Central memory CD8-positive, alpha-beta T cell (primary cell): ENCODE results near the gene MAP4K3.
"Not testable (repeated sequence)": the region's sequence is repeated elsewhere in the genome, so short reads cannot be mapped to it uniquely, and the experiment has no call there.

Experiments used
- ATAC-seq: fragments of 150-1000 bp; cut with Tn5 transposase; replicated peaks from 2 replicates; pipeline ENCODE4 v1.10.0; 2022; ENCODE audit warnings: mild to moderate bottlenecking, moderate FRiP score, moderate number of reproducible peaks; ENCODE audit not compliant: poor library complexity, severe bottlenecking; ENCODE audit errors: extremely low read depth
- DNase-seq, 2 donors: peaks; one replicate each; pipeline ENCODE4 v3.0.0; 2021; ENCODE audit warnings: low spot score in 2 of 2
- H3K27ac Mint-ChIP-seq: one replicate; pipeline ENCODE4 v1.8.0; 2022; ENCODE audit warnings: low read depth, mild to moderate bottlenecking, moderate library complexity, mixed read lengths
- H3K27me3 Mint-ChIP-seq: one replicate; pipeline ENCODE4 v1.8.0; 2022; ENCODE audit warnings: mixed read lengths
- H3K36me3 Mint-ChIP-seq: one replicate; pipeline ENCODE4 v1.8.0; 2022; ENCODE audit warnings: mild to moderate bottlenecking, moderate library complexity, mixed read lengths; ENCODE audit not compliant: insufficient read depth
- H3K4me1 Mint-ChIP-seq: one replicate; pipeline ENCODE4 v1.8.0; 2022; ENCODE audit warnings: mixed read lengths
- H3K4me3 Mint-ChIP-seq: one replicate; pipeline ENCODE4 v1.8.0; 2022; ENCODE audit warnings: mild to moderate bottlenecking, moderate library complexity, mixed read lengths
- H3K9me3 Mint-ChIP-seq: one replicate; pipeline ENCODE4 v1.8.0; 2022; ENCODE audit warnings: mixed read lengths

MAP4K3 gene

GRCh38 chr2:39326644-39327043 lies 110.4 kb downstream of the MAP4K3 start:
- no peak overlapping the region for H3K4me3 Mint-ChIP-seq
- no peaks in the 10 kb centered on the region for H3K27me3 Mint-ChIP-seq
- H3K27ac Mint-ChIP-seq: peak overlapping the region; percentile 70
- H3K36me3 Mint-ChIP-seq: peaks cover 7% of the 10 kb centered on the region
- no peaks in the 10 kb centered on the region for H3K9me3 Mint-ChIP-seq
- ATAC-seq (no peak), DNase-seq (no peak)
- no peaks in the 10 kb centered on the region for H3K4me1 Mint-ChIP-seq

- ATAC-seq (no peak), DNase-seq (no peak)
- no peak overlapping the region for H3K4me3 Mint-ChIP-seq
- peaks cover 7% of the 10 kb centered on the region for H3K36me3 Mint-ChIP-seq
- no peaks in the 10 kb centered on the region for H3K4me1 Mint-ChIP-seq
- H3K27ac Mint-ChIP-seq: no peak overlapping the region
- H3K9me3 Mint-ChIP-seq: no peaks in the 10 kb centered on the region
- no peaks in the 10 kb centered on the region for H3K27me3 Mint-ChIP-seq
Observed at GRCh38 chr2:39325966-39326365, 111.1 kb downstream of the MAP4K3 start.

DNA sequence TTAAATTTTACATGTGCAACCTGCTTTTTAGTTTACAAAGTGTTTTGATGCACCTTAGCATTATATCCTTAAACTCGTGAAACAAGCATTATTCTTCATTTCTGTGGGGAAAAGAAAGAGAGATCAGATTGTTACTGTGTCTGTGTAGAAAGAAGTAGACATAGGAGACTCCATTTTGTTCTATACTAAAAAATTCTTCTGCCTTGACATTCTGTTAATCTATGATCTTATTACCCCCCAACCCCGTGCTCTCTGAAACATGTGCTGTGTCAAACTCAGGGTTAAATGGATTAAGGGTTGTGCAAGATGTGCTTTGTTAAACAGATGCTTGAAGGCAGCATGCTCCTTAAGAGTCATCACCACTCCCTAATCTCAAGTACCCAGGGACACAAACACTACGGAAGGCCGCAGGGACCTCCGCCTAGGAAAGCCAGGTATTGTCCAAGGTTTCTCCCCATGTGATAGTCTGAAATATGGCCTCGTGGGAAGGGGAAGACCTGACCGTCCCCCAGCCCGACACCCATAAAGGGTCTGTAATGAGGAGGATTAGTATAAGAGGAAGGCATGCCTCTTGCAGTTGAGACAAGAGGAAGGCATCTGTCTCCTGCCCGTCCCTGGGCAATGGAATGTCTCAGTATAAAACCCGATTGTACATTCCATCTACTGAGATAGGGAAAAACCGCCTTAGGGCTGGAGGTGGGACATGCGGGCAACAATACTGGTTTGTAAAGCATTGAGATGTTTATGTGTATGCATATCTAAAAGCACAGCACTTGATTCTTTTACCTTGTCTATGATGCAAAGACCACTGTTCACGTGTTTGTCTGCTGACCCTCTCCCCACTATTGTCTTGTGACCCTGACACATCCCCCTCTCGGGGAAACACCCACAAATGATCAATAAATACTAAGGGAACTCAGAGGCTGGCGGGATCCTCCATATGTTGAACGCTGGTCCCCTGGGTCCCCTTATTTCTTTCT lies 115.7 kb downstream of the MAP4K3 start:
- not testable (repeated sequence) for DNase-seq, ATAC-seq, H3K27me3 Mint-ChIP-seq

DNA sequence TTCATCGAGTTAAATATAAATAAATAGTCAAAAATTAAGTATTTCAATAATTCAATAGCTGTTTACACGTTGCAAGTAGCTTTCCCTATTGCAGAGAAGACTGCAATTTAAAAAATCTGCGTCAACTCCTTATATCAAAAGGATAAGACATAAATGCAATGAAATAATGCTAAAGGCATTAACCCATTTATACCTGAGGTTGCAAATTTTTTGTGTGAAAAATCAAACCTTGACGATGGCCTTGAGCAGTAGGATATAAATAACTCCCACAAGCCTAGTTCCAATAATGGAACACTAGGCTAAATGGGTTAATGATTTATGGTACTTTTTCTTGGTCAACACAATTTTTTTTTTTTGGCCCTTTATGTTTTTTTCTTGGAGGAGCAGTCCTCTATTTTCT lies 116.9 kb downstream of the MAP4K3 start:
- Mint-ChIP-seq H3K4me1 (no peaks in the 10 kb centered on the region), H3K27me3 (no peaks in the 10 kb centered on the region), H3K9me3 (no peaks in the 10 kb centered on the region), H3K27ac (no peak overlapping the region), H3K36me3 (peaks cover 1% of the 10 kb centered on the region), H3K4me3 (no peak overlapping the region)
- ATAC-seq (no peak), DNase-seq (no peak)

More for the DNA sequence above, 115.7 kb downstream of the MAP4K3 start:
- H3K9me3 Mint-ChIP-seq, H3K27ac Mint-ChIP-seq, H3K36me3 Mint-ChIP-seq, H3K4me1 Mint-ChIP-seq, H3K4me3 Mint-ChIP-seq: not testable (repeated sequence)

DNA sequence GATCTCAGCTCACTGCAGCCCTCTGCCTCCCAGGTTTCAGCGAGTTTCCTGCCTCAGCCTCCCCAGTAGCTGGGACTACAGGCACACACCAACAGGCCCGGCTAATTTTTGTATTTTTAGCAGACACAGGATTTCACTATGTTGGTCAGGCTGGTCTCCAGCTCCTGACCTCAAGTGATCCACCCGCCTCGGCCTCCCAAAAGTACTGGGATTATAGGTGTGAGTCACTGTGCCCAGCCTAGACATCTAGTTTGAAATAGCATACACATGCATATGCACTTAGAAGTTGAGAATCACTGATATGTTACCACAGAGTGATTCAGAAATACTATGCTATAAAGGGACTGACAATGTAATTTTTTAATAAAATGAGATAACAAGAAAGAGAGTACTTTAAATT lies 123.5 kb downstream of the MAP4K3 start:
- H3K27me3 Mint-ChIP-seq: no peaks in the 10 kb centered on the region
- H3K9me3 Mint-ChIP-seq: no peaks in the 10 kb centered on the region
- H3K4me3 Mint-ChIP-seq: no peak overlapping the region
- no peak for DNase-seq
- peaks cover 4% of the 10 kb centered on the region for H3K36me3 Mint-ChIP-seq
- H3K4me1 Mint-ChIP-seq: no peaks in the 10 kb centered on the region
- H3K27ac Mint-ChIP-seq: no peak overlapping the region
- no peak for ATAC-seq

DNA sequence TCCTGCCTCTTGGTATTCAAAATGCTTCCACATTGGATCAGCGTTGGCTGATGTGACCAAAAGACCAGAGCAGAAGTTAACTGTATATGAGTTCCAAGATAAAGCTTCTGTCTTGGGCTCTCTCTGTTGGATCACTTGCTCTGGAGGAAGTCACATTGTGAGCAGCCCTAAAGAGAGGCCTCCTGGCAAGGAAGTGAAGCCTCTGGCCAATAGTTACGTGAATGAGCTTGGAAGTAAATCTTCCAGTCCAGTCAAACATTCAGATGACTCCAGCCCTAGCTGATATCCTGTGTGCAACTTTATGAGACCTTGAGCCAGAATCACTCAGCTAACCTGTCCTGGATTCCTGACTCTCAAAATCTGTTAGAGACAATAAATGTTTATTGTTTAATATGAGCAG lies 125.6 kb downstream of the MAP4K3 start:
- no peak overlapping the region for H3K27ac Mint-ChIP-seq
- ATAC-seq: no peak
- H3K4me3 Mint-ChIP-seq: no peak overlapping the region
- H3K9me3 Mint-ChIP-seq: no peaks in the 10 kb centered on the region
- H3K27me3 Mint-ChIP-seq: no peaks in the 10 kb centered on the region
- no peaks in the 10 kb centered on the region for H3K4me1 Mint-ChIP-seq
- no peak for DNase-seq
- peaks cover 4% of the 10 kb centered on the region for H3K36me3 Mint-ChIP-seq

- Mint-ChIP-seq H3K36me3 (peaks cover 6% of the 10 kb centered on the region), H3K27ac (no peak overlapping the region), H3K4me1 (no peaks in the 10 kb centered on the region), H3K4me3 (no peak overlapping the region), H3K9me3 (no peaks in the 10 kb centered on the region), H3K27me3 (no peaks in the 10 kb centered on the region)
- DNase-seq: no peak
- ATAC-seq: no peak
Observed at GRCh38 chr2:39308778-39309177, 128.3 kb downstream of the MAP4K3 start.

DNA sequence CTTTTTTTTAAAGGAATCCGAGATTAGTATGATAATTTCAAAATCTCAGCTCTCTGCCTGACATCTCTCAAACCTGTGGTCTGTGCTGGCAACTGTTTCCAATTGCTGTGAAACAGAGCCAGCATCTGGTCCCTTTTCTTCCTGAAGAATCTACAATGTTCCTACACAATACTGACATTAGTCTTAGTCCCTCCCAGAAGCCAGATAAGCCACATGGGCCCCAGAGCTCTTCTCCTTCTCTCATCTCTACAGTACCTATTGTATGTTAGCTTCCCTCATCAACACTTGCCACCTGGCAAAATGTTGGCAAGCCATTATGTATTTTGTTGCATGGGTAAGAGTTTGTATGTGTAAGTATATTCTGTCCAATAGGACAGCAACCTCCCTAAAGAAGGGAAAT lies 130.5 kb downstream of the MAP4K3 start:
- Mint-ChIP-seq H3K36me3 (peaks cover 5% of the 10 kb centered on the region), H3K4me1 (no peaks in the 10 kb centered on the region), H3K27me3 (no peaks in the 10 kb centered on the region), H3K27ac (no peak overlapping the region), H3K9me3 (no peaks in the 10 kb centered on the region), H3K4me3 (no peak overlapping the region)
- no peak for DNase-seq
- no peak for ATAC-seq

DNA sequence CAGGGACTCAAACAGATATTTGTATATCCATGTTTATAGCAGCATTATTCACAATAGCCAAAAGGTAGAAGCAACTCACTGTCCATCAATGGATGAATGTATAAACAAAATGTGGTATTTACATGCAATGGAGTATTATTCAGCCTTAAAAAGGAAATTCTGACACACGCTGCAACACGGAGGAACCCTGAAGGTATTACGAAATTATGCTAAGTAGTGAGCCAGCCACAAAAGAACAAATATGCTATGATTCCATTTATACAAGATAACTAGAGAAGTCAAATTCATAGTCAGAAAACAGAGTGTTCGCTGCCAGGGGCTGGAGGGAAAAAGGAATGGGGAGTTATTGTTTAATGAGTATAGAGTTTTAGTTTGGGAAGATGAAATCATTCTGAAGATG lies 132.4 kb downstream of the MAP4K3 start:
- Mint-ChIP-seq H3K9me3 (no peaks in the 10 kb centered on the region), H3K27ac (no peak overlapping the region), H3K4me1 (no peaks in the 10 kb centered on the region), H3K4me3 (no peak overlapping the region), H3K27me3 (no peaks in the 10 kb centered on the region), H3K36me3 (peaks cover 7% of the 10 kb centered on the region)
- no peak for ATAC-seq
- no peak for DNase-seq

- H3K27ac Mint-ChIP-seq: no peak overlapping the region
- H3K27me3 Mint-ChIP-seq: no peaks in the 10 kb centered on the region
- ATAC-seq: no peak
- H3K9me3 Mint-ChIP-seq: no peaks in the 10 kb centered on the region
- no peaks in the 10 kb centered on the region for H3K4me1 Mint-ChIP-seq
- DNase-seq: no peak
- H3K36me3 Mint-ChIP-seq: peaks cover 5% of the 10 kb centered on the region
- no peak overlapping the region for H3K4me3 Mint-ChIP-seq
Observed at GRCh38 chr2:39304200-39304599, 132.9 kb downstream of the MAP4K3 start.

DNA sequence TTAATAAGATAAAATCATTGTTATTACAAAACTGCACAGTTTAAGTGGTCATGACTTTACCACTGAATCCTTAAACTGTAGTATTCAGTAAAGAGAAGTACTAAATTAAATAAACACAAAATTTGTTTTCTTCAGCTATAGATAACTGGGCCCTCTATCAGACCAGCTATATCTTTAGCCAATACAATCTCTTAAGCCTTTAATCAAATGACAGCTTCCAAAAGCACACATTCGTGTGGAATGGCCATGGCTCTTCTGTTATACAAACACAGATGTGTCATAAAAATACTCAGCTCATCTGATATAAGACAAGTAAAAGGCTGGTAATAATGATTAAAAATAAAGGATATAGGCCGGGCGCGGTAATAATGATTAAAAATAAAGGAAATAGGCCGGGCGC lies 135.7 kb downstream of the MAP4K3 start:
- H3K4me1 Mint-ChIP-seq: no peaks in the 10 kb centered on the region
- no peaks in the 10 kb centered on the region for H3K27me3 Mint-ChIP-seq
- H3K27ac Mint-ChIP-seq: no peak overlapping the region
- no peak overlapping the region for H3K4me3 Mint-ChIP-seq
- DNase-seq (no peak), ATAC-seq (no peak)
- H3K36me3 Mint-ChIP-seq: peaks cover 7% of the 10 kb centered on the region
- H3K9me3 Mint-ChIP-seq: no peaks in the 10 kb centered on the region

- no peak for ATAC-seq
Observed at GRCh38 chr2:39300044-39300978, 136.8 kb downstream of the MAP4K3 start.

More at GRCh38 chr2:39300044-39300978, 136.8 kb downstream of the MAP4K3 start:
- no peaks in the 10 kb centered on the region for H3K4me1 Mint-ChIP-seq
- DNase-seq: no peak
- no peaks in the 10 kb centered on the region for H3K9me3 Mint-ChIP-seq
- H3K27ac Mint-ChIP-seq: no peak overlapping the region
- H3K36me3 Mint-ChIP-seq: peaks cover 7% of the 10 kb centered on the region
- no peak overlapping the region for H3K4me3 Mint-ChIP-seq
- no peaks in the 10 kb centered on the region for H3K27me3 Mint-ChIP-seq
